Activated CD8-positive, alpha-beta memory T cell treated with anti-CD3 and anti-CD28 coated beads, Interleukin-2, amount 50 U/mL, for 24 hours (primary cell): ENCODE data around the gene CASZ1.

Experiments
- DNase-seq: peaks from one replicate; pipeline ENCODE4 v3.0.0-alpha.2; 2020; ENCODE audit errors: extremely low read depth

The CASZ1 gene

DNA sequence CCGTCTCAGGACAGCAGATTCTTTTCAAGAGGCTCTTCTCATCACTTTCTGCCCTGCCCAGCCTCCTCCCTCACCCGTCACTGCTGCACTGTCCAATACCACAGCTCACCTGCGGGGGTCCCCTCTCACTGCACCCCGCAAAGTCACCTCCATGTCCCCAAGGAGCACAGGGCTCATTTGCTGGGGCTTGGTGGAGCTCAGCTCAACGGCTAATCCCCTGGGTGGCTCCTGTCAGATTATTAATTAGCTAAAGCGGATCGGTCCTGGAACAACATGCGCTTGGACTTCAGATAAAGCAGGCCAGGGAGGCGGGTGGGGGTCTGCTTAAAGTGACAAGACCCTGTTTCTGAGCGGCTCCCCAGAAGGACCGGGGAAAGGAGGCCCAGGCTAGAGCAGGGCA lies 43.1 kb downstream of the CASZ1 start:
- DNase-seq = no peak

DNA sequence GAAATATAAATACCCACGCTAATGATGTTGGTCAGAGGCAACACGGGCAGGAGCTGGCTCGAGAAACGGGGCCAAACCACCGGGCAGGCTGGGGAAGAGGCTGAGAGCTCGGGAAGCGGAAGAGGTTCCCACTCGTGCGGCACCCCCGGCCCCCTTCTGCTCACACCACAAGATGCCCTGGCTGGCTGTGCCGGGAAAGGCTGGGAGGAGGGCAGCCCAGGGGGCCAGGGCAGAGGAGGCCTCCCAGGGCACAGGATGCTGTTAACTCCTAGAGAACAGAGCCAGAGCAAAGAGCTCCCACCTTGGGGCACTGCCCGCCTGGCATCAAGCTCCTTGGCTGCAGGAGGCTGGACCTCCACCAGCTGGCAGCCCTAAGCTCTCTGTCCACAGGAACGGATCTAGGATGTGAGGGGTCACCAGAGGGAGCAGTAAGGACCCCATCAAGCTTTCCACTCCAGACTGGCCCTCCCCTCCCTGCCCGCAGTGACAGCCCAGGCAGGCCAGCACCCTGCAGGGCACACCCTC lies 44.8 kb downstream of the CASZ1 start:
- DNase-seq = no peak

DNA sequence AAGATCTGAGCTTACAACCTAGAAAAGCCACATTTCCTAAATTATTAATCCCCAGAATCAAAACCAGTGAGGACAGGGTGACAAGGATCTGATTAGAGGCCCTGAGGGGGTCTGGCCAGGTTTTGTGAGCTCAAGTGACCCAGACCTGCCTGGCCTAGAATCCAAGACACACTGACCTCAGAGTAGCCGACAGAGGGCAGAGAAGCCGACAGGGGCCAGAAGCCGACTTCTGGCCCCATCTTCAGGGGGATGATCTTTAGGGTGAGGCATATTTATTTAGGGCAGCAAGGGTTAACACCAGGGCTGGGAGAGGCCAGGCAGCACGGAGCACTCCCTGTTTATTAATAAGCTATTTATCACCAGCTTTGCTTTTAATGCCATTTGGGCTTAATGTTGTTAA lies 45.3 kb downstream of the CASZ1 start:
- no peak for DNase-seq

DNA sequence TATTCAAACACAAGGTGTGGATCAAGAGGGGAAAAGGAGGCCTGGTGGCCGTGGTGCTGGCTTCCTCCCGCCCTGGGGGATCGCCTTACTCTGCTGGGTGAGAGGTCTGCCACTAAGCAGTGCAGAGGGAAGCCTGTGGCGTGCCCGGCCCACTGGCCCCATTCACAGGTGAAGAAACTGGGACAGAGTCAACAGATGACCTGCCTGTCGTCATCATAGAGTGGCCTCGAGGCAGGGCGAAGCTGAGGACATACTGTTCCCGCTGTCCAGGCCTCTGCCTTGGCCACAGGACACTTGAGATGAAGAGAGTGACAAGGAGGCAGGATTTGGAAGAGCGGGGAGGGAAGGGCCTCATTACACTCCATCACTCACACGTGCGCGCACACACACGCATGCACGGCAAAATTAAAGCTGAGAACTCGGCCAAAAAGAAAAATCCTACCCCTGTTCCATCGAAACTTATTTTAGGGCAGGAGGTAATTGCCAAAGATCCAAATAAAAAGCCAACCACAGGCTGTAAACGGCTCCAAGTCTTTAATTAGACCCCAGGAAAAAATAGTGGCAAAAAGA lies 50.5 kb downstream of the CASZ1 start:
- no peak for DNase-seq

DNA sequence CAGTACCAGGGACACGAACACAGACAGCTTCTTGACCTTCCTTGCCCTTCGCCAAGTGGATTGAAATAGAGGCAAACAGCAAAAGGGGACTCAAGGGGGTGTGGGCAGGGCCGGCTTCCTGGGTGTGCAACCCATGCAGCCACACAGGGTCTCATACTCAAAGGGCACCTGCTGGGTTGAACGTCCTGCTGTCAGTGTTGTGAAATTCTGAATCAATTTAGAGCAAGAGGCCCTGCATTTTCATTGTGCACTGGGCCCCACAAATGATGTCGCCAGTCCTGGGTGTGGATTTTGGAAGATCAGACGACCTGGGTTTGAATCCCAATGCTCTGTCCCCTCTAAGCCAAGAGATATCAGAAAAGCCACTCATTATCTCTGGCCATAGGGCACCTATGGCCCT lies 51.1 kb downstream of the CASZ1 start:
- DNase-seq = no peak

DNA sequence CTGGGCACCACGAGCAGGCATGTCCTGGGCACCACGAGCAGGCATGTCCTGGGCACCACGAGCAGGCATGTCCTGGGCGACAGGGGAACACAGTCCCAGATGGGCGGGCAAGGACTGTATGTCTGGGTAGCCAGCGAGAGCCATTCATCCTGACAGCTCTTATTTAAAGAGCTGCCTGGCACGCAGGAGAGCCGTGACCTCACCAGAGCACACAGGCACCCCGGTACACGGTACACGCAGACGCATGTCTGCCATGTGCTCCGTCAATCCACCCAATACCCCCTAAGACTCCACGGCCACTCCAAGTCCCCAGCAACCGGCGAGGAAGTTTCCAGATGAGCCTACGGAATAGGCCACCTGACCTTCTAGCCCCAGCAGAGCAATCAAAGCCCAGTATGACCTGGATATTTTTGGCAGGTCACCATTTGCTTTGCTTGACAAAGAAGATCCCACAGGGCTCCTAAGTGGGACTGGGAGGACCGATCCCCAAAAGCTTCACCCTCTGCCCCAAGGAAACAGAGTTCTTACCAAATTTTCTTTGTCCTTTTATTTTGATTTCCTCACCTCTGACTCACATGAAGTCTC lies 51.7 kb downstream of the CASZ1 start:
- DNase-seq = no peak

DNA sequence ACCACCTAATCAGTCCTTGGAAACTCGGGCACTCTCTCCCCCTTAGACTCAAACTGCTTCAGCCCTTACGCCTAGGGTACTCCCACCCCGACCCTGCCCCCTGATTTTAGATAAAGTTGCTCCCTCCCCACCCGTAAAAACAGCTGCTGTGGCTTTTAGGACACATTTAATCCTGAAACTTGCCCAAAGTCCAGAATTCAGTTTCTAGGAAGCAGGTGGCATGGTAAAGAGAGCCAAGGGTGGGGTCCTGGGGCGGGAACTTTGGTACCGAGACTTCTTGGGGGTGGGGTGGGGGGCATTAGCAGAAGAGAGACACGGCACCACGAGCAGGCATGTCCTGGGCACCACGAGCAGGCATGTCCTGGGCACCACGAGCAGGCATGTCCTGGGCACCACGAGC lies 52.4 kb downstream of the CASZ1 start:
- DNase-seq = no peak

DNA sequence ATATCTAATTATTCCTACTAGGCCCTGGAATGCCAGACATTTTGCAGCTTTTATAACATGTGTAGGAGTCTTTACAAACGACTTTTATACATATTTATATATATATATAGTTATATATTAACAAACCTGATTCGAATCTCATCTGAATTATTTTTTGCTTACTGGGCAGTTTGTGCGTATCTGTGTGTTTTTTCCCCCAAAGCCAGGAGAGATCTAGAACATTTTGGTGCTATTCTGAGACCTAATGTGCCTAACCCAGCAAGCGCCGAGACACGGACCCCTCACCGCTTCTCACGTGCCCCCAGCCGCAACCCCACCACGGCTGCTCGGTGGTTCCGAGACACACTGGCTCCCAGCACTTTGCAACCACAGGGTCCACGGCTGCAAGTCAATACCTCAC lies 54.8 kb downstream of the CASZ1 start:
- DNase-seq = no peak

DNA sequence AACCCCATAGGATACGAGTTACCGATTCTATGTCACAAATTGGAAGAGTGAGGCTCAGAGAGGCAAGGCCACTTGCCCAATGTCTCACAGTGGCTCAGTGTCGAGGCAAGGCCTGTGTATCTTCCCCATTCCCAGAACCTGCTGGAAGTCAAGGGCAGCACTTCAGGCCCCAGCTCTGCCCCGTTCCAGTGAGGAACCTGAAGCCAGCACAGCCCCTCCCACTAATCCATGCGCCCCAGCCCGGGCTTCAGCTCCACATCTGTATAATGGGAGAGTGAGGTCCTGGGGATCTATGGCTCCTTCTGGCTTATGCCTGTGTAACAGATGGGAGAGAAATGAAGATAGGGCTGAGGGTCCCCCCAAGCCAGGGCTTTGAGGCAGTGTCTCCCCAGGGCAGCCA lies 56.3 kb downstream of the CASZ1 start:
- no peak for DNase-seq

DNA sequence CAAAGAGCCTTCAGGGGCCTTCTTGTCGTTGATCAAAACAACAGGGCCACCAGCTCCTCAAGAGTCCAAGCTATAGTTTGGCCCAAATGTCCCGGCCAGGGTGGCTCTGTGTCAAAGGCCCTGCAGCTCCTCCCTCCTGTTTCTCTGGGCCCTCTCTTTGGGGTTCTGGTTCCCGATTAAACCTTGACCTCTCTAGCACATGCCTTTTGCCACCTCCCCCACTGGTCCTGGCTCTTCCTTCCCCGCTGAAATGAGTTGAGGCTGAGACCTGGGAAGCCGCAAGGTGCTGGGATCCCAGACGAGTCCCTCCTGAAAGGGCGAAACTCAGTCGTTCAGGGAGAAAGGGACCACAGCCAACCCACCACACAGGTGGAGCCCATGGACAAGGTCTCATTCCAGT lies 56.9 kb downstream of the CASZ1 start:
- DNase-seq = no peak

DNA sequence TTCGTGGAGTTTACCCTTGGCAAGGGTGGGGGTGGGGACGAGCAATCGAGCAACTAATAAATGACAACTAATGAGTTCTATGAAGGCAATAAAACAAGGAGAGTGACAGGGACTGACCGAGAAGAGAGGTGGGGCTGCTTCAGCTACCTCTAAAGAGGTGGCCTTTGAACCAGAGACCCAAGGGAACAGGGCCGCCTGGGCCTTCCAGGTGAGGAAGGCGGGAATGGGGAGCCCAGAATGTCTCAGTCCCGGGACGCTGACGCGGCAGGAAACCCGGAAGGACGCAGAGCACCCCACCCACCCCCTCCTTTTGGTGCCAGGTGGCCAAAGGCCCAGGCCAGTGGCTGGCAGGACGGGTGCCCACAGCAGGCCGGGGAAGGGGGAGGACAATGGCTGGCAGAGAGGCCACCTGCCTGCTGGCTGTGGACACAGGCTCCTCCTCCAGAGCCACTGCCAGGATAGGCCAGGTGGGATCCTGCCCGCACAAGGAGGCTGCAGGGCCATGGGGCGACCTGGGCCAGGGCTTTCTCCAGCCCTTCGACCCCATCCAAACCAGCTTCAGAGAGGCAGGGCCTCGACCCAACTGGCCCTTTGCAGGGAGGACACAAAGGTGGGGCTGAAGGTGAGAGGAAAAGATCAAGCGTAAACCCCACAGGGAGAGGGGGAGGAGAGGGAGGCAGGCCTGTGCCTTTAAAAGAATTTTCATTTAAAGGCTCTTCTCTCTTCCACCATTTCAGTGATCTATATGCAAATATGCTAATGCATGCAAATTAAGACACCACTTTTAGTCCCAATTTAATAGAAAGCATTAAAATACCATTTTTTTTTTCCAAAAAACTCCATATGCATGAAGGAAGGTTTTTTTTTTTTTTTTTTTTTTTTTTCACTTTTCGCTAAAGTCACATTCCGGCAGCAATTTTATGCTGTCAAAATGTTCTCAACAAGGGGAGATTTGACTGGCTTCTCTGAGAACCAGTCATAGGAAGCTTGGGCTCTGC lies 58.1 kb downstream of the CASZ1 start:
- no peak for DNase-seq

DNA sequence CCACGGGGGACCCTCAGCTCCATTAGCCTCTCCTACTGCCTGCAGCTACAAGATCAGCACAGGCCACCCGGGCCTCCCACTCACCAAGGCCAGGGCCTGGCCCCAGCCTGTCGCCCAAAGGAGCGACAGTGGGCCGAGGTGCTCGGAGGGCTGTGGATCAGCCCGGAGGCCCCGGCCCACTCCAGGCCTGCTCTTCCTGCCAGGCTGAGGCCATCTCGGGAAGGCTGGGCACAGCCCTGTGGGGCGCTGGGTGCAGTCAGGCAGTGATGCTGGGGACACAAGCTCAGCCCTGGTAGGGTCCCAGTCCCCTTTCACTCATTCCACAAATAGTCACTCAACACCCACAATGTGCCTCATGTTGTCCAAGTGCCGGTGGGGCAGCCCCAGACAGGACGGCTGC lies 58.8 kb downstream of the CASZ1 start:
- DNase-seq = no peak

DNA sequence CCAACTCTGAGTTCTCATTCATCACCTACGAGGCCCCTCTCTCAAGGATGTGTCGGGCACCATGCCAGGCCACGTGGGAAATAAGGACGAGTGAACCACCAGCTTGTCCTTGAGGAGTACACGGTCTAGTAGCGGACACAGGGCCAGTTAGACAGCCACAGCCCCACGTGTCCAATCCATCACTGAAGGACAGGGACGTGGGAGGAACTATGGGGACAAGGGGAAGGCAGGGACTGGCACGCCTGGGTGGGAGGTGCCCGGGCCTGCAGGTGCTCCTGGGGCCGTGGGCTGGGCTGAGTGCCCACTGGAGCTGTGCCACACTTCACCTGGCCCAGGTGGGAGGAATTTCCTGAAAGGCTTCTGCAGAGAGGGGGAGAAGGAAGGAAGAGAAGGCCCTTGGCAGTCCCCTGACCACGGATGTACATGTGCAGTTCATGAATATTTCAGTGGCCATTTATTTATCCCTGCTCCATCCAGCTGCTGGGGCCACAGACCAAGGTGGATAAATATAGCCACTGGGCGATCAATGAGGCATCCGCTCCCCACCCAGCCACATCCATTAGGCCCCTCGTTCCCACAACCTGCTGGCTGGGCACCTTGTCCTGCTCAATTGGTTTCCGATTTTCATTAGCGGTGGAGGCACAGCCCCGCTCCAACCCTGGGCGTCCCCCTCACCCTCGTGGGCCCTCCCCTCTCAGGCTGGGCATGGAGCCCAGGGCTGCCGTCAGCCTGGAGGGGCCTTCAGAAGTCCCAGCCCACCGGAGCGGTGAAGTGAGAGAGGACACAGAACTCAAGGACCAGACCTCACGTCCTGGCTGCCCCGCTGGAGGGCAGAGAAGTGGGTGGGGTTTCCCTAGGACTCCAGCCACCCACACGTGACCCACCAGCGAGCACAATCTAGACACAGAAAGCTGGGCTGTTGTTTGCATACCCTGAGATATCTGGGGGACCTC lies 59.5 kb downstream of the CASZ1 start:
- DNase-seq = no peak

DNA sequence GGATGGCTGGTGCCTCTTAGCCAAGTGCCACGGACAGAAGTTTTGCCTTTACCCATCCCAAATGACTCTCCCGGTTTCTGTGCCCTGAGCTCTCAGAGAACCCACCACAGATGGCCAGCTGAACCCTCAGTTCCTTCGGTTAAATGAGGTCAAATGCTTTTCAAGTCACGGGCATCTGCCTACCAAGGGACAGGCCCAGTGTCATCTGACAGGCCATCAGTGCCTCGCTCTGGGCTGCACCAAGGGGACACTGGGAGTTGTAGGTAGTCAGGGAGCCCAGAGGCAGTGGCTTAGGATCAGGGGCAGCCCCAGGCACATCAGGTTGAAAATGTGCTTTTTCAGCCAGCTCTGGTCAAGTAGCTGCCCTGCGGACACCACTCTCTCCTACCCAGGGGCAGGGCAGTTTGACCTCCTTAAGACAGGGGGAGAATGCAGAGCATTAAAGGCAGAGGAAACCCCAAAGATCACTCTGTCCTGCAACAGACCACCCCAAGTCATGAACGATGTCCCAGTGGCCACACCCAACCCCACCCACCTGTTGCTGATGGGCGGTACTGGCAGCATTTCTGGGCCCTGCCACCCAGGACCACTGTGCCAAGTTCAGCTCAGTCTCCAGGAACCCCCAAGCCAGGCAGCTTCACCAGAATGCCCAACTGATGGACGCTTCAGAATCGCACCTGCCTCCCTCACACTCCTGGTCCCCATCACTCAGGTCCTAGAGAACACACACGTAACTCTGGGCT lies 60.7 kb downstream of the CASZ1 start:
- DNase-seq = no peak

DNA sequence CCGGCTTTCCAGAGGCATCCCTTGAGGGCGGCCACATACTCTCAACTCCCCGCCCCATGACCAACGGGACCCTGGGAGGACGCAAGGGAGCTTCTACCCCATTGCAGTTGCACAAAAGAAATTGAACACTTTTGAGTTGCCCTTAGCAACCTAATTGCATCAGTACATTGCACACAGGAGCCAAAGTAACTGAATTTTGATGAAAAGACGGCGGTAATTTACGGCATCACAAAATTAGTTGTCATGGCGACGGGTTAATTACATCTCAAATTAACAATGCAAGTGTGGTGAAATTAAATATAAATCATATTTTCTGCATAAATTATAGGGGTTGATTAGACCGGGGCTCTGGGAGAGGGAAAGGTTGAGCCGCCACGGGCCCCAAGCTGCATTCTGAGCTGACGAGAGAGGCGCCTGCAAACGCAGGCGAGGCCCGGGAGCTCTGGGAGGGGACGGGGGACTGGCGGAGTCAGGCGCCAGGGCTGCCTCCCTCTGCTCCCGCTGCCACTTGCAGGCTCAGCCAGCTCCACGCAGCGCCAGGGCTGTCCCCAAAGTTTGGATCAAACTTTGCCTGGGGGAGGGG lies 61.4 kb downstream of the CASZ1 start:
- DNase-seq = no peak

DNA sequence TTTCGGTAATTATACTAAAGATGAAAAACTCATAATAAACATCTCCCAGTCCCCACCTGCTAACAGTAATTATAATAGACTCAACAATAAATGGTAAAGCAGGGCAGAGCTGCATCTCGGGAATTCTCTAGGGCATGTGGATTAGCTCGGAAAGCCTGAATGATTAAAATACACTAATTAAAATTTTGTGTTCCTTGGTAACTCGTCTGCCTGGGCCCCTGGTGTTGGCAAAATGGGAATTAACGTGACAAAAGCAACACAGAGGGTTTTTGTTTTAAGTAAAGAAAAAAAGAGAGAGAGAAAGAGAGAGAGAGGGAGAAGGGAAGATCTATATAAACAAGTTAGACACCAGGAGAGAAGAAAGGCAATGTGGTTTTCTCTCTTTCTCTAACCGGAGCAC lies 62.1 kb downstream of the CASZ1 start:
- no peak for DNase-seq

DNA sequence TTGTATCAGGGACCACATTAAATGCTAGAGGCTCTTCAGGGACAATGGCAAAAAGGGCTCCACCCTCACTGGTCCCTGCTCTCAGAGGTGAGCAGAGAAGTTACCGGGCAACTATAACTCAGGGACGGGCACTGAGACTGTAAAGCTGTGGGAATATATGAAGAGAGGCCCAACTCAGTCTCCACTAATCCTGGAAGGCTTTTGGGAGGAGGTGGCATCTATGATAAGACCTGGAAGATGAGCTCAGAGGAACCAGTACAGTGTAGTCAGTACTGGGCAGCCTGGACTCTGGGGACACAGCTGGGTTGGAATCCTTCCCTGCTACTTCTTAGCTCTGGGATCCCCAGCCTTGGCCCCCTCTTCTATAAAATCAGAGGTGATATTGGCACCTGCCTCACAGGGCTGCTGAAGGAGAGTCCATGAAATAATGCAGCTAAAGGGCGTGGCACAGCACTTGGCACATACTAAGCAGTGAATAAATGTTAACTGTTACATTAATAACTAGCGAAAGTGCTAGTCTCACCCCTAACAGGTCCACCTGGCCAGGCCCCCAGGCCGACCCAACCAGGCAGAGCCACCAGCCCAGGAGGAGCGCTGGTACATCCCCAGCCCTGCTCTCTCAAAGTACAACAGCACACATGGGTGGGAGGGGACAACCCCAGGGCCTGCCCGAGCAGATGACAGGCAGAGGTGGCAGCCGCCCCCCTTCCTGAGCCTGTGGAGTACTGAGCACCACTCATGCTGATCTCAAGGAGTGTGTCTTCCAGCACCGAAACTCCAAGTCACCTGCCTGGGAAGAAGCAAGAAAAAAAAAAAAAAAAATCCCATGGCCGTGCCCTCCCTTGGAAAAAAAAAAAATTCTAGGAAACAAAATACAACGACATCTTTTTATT lies 62.7 kb downstream of the CASZ1 start:
- peak; percentile 3 for DNase-seq

DNA sequence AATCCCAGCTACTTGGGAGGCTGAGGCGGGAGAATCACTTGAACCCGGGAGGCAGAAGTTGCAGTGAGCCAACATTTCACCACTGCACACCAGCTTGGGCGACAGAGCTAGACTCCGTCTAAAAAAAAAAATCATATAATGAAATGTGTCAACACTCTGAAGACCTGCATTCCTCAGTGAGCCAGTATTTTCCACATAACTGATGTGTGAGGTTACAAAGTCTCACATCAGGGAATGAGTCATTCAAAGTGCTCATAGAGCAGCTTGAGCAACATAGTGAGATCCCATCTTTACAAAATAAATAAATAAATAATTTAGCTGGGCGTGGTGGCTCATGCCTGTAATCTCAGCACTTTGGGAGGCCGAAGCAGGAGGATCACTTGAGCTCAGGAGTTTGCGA lies 65.5 kb downstream of the CASZ1 start:
- no peak for DNase-seq

DNA sequence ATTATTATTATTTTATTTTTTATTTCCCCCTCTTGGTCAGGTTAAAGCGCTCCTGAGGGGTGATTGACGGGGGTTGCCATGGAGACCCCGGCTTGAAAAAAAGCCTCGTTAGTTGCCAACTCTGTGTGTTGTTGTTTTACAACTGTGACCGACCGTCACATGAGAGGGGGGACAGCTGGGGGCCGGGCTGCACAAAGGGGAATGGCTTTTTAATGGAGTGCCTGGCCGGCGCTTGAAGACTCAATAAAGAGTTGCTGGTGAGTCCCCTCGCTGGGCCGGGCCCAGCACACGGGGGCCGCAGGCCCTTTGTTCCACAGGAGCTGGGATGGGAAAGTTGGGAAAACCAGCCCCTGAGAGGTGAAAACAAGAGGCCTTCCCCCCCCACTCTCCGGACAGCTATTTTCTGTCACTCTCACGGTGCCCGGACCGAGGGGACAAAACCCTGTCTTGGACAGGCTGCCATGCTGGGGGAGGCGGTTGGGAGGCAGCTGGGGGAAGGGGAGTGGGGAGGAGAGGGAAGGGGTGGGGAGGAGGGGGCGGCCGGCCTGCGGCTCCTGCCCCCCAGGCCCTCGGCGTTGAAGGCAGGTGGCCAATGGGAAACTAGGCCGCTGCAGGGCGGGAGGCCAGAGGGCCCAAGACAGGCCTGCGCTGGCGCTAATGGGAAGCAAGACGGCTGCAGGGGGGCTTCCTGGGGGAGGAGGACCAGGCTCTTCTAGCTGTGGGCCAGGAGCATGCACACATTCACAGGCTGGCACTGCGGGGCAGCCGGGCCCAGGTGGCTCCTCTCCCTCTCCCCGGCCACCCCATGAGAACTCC lies 67.6 kb downstream of the CASZ1 start:
- DNase-seq = no peak
